Fibroblast of pulmonary artery (primary cell): ENCODE measurements around the gene SLC22A7.
"Not testable (repeated sequence)": the region's sequence is repeated elsewhere in the genome, so short reads cannot be mapped to it uniquely, and the experiment has no call there.

Experiments used
- DNase-seq: peaks from one replicate; pipeline ENCODE4 v3.0.0-alpha.2; 2010; ENCODE audit warnings: low read depth
- H3K4me3 ChIP-seq: replicated peaks from 2 replicates; pipeline ENCODE4 v1.5.1; 2011; ENCODE audit warnings: low read depth, mild to moderate bottlenecking, control low read depth, low read length, moderate library complexity
- TF ChIP-seq, protein P1 (sequence below): IDR thresholded peaks from 2 replicates; pipeline ENCODE4 v1.5.1; 2011; ENCODE audit warnings: mild to moderate bottlenecking, control low read depth, low read length, inconsistent platforms; ENCODE audit errors: missing control alignments

SLC22A7 gene

DNA sequence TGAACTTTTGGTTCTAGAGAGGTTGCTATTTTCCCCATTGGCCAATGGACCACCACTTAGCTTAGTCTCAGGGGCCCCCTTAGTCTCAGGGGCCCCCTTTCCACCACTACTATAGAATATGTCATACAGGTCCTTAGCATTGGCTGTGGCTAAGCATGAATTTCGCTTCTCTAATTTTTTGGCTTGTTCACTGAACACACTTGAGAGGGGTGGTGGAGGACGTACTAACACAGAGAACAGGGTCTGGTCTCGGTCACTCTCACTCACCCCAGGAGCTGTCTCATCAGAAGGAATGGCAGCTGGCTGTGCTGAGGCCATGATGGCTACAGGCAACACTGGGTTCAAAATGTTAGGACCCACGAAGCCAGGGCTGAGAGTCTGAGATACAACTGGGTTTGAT is 41.1 kb downstream of the SLC22A7 start:
- TF ChIP-seq, protein P1, sequence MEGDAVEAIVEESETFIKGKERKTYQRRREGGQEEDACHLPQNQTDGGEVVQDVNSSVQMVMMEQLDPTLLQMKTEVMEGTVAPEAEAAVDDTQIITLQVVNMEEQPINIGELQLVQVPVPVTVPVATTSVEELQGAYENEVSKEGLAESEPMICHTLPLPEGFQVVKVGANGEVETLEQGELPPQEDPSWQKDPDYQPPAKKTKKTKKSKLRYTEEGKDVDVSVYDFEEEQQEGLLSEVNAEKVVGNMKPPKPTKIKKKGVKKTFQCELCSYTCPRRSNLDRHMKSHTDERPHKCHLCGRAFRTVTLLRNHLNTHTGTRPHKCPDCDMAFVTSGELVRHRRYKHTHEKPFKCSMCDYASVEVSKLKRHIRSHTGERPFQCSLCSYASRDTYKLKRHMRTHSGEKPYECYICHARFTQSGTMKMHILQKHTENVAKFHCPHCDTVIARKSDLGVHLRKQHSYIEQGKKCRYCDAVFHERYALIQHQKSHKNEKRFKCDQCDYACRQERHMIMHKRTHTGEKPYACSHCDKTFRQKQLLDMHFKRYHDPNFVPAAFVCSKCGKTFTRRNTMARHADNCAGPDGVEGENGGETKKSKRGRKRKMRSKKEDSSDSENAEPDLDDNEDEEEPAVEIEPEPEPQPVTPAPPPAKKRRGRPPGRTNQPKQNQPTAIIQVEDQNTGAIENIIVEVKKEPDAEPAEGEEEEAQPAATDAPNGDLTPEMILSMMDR = no peak
- no peak for DNase-seq
- H3K4me3 ChIP-seq = no peak overlapping the region

DNA sequence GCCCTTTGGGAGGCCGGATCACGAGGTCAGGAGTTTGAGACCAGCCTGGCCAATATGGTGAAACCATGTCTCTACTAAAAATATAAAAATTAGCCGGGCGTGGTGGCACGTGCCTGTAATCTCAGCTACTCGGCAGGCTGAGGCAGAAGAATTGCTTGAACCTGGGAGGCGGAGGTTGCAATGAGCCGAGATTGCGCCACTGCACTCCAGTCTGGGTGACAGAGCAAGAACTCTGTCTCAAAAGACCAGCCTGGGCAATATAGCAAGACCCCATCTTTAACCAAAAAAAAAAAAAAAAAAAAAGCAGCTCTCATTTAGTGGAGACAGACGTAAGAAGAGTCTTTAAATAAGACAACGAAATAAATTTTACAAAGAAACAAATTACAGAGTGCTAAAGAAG is 48.2 kb downstream of the SLC22A7 start:
- not testable (repeated sequence) for DNase-seq

DNA sequence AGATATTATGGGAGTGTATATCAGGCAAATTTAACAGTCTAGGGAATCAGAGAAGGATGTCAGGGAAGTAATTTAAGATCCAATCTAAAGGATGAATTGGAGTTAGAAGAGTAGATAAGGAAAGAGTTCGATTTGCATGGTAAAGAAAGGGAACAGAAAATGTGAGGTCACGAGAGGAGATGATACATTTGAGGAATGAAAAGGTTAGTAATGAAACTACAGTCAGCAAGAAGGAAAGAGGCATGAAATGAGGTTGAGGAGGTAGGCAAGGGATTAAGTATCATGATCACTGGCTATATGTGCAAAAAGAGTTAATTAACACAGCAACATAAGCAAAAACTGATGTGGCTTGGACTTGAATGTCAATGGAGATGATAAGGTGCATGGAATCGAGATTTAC is 49.0 kb downstream of the SLC22A7 start:
- no peak overlapping the region for H3K4me3 ChIP-seq
- TF ChIP-seq, protein P1 = no peak
- no peak for DNase-seq

More for the DNA sequence above, 48.2 kb downstream of the SLC22A7 start:
- not testable (repeated sequence) for H3K4me3 ChIP-seq

DNA sequence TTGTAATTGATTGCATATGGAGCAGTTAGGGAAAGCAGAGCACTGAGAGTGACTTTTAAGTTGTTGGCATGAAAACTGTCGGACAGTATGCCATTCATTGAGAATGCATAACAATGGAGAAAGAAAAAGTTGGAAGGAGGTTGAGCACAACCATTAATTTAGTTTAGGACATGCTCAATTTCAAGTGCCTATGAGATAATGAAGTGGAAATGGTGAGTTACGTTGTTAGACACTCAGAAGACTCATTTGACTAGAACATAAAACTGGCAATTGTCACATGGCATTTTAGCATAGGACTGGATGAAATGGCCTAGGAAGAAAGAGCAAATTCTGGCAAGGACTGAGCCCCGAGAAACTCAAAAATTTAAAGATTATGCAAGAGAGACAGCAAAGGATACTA is 49.4 kb downstream of the SLC22A7 start:
- TF ChIP-seq, protein P1 = no peak
- no peak overlapping the region for H3K4me3 ChIP-seq
- DNase-seq = no peak

DNA sequence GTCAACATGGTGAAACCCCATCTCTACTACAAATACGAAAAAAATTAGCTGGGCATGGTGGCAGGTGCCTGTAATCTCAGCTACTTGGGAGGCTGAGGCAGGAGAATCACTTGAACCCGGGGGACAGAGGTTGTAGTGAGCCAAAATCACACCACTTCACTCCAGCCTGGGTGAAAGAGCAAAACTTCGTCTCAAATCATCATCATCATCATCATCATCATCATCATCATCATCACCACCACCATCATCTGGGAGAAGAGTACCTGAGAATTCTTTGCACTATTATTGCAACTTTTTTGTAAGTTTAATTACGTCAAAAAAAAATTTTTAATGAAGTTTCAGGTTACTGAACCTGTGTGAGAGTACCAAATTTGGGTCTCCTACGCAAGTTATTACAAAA is 53.9 kb downstream of the SLC22A7 start:
- DNase-seq, H3K4me3 ChIP-seq: not testable (repeated sequence)
